ENCODE results near the gene LRRC71.

- TF ChIP-seq POLR2AphosphoS5 (IDR thresholded peaks at IDR 0.05) = no peak
- TF ChIP-seq, protein P1, sequence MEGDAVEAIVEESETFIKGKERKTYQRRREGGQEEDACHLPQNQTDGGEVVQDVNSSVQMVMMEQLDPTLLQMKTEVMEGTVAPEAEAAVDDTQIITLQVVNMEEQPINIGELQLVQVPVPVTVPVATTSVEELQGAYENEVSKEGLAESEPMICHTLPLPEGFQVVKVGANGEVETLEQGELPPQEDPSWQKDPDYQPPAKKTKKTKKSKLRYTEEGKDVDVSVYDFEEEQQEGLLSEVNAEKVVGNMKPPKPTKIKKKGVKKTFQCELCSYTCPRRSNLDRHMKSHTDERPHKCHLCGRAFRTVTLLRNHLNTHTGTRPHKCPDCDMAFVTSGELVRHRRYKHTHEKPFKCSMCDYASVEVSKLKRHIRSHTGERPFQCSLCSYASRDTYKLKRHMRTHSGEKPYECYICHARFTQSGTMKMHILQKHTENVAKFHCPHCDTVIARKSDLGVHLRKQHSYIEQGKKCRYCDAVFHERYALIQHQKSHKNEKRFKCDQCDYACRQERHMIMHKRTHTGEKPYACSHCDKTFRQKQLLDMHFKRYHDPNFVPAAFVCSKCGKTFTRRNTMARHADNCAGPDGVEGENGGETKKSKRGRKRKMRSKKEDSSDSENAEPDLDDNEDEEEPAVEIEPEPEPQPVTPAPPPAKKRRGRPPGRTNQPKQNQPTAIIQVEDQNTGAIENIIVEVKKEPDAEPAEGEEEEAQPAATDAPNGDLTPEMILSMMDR (IDR thresholded peaks at IDR 0.05) = no peak
- no peak for TF ChIP-seq POLR2A (IDR thresholded peaks at IDR 0.05)
- no peak for TF ChIP-seq EP300 (IDR thresholded peaks at IDR 0.05)
Measured at GRCh38 chr1:156899956-156900718, 20.3 kb upstream of the LRRC71 start.
